D341Med (cell line): ENCODE data around the gene SERTAD3.
A peak's percentile ranks its signal among the peaks of the same experiment; 100 is the strongest.

ENCODE experiments used
- DNase-seq: peaks from one replicate; pipeline ENCODE4 v3.0.0; 2012; ENCODE audit warnings: low spot score

The SERTAD3 gene

DNA sequence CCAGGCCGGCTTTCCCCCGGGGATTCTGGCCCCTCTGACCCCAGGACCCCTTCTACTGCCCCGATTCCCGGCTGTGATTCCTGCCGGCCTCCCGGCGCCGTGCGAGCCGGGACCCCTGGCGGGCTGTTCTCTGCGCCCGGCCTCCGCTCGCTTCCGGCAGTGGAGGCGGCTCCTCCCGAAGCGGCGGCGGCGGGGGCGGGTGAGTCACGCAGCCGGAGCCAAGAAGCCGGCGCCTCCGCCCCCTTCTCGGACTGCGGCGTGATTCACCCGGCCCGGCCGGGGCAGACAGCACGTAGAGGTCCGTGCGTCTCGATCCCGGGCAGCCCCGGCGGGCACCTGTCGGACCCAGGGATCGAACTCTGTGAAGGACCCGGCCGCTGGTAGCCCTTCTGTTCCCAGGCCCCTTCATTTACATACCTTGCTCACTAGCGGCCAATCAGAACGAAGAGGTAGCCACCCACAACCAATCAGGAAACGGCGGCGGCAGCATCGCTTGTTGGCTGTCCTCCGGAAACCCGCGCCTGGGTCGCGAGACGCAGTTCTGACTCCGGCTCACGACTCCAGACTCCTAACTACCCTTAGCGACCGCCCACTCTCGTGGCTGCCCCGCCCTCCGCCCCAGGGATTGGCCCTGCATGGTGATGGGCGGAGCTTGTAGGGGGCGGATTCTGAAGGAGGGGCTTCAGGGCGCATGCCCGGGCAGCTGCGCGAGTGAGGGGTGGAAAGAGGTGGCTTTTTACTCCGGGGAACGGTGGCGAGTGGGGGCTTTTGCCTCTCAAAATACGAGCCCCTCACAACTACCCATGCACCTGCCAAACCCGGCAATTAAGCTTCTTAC is 18.5 kb downstream of the SERTAD3 start, which contains the start of gene SERTAD1:
TSS of gene SERTAD1 (minus strand) at position 543 of the 838 bp plus-strand sequence. CDS start 2,446 bp downstream, outside the sequence.
- peak; percentile 97 for DNase-seq

DNA sequence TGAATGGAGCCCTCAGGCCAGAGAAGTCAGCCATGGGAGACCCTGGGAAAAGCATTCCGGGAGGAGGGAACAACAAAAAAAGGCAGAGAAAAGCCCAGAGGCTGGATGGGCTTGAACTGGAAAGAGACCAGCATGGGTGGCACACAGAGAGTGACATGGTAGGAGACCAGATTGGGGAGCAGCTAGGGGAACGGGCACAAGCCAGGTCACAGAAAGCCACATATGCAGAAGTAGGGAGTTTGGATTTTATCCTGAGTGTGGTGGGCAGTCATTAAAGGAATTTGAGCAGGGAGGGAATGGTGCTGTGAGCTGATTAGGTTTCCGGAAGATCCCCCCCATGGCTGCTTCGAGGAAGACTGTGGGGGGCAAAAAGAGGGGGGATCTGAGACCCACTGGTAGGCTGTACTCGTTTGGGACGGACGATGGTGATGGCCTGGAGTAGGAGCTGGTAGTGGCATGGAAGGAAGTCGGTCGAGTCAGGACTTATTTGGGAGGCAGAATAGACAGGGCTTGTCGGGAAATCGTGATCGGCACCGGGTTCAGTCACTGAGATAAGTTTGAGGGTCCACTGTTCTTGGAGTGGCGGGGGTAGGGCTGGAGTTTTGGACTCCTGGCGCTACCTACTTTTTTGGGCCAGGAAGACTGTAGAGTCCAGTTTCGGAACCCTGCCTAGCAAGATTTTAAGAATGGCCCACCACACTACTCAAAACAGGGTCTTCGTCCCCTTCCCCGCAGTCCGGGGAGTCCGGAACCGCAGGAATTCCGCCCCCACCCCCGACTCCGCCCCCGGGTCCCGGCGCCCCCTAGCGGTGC is 19.3 kb downstream of the SERTAD3 start:
- no peak for DNase-seq

DNA sequence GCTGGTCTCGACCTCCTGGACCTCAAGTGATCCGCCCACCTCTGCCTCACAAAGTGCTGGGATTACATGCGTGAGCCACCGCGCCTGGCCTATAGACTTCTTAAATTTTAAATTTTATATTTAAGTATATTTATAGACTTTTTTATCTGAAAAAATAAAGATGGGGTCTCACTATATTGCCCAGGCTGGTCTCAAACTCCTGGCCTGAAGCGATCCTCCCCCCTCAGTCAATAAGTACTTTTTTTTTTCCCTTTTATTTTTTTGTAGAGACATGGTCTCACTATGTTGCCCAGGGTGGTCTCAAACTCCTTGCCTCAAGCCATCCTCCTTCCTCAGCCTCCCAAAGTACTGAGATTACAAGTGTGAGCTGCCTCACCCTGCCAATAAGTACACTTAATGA is 20.2 kb downstream of the SERTAD3 start:
- DNase-seq = no peak

DNA sequence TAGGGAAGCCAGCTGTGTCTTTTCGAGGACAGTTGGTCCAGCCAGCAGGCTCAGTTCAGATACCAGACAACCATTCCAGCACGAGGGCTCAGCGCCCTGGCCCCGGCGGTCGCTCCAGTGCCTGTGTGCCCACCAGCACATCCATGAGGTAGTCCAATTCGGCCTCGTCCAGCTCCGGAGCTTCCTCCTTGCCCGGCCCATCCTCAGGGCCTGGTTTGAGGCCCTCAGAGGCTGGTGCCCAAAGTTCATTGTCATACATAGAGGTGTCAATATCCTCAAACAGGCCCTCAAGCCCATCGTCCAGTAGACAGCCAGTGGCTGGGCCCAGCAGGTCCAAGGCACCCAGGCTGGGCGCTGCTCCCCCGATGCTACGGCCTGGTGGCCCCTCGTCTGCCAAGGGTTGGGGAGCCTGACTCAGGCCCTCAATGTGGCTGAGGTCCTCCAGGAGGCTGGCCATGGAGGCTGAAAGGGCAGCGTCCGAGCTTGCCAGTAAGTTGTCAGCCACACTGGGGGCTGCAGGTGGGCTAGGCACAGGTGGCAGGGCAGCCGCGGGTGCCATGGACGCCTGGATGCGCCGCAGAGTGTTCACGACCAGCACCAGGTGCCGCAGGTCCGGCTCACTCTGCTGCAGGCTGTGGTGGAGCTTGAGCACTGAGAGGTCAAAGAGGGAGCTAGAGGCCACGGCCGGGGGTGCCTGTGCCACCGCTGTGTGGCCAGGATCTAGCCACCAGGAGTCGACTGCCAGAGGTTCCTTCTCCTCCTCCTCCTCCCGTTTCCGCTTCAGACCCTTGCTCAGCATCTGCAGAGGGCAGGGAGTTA is 21.2 kb downstream of the SERTAD3 start:
- DNase-seq = no peak

DNA sequence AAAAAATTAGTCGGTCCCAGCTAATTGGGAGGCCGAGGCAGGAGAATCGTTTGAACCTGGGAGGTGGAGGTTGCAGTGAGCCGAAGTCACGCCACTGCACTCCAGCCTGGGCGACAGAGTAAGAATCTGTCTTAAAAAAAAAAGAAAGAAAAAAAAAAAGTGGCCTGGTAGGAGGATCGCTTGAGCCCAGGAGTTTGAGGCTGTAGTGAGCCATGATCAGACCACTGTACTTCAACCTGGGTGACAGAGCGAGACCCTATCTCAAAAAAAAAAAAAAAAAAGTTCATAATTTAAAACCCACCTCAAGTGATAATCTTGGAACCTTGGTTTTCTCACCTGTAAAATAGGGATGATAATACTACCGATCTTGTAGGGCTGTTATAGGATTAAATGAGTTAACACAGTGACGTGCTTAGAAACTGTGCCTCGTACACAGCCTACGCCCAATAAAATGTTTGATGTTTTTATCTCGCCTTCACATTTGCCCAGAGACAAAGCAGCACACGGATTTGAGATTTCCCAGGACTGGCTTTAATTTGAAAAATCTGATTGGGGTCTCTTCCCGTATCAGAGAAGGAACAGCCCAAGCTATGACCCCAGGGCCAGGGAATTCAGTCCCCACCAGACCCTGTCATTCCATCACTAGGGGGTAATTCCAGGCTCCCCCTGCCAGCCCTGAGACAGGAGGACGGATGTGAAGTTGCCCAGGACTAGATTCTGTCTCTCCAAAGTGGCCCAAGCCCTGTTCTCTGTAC is 22.0 kb downstream of the SERTAD3 start:
- no peak for DNase-seq

DNA sequence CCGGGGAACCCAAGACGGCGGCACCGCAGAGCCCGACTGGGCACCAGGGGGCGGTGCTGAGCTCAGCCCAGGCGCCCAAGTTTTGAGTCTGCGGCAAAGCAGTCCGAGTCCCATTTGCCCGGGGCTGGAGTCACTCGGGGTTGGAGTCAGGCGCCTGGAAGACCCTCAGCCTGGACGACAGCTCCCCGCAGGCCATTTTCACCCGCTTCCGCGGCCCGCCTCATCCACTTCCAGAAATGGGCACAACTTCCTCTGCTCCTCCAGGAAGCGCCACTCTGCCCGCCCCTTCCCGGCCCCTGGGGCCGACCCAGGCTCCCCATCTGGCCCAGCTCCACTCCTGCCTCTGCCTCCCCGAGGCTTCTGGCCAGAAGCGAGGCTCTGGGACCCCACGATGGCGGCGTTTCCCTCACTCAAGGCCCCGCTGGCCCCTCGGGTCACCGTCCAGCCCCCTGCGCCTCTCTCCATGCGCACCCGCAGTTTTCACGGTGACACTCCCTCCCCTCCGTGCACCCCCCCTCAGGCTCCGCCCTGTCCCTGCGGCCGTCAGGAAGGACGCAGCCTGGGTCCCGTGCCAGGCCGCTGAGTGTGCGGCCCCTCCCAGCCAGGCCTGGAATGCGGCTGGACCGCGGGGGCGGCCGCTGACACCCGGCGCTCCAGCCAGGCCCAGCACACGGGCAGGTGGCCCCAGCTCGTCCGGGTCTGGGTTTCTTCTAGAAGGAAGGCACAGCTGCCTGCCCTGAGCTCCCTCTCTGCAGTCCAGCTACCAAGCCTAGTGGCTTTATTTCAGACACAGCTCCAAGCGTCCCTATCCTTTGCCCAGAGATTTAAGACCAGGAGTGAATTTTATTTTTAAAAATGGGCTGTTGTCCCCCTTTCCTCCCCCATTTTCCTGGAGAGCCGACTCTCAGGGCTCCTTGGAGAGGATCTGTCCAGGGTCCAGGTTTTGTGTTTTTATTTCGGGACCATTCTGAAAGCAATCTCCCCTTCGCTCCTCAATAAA is 23.1 kb downstream of the SERTAD3 start:
- DNase-seq = peak; percentile 87

DNA sequence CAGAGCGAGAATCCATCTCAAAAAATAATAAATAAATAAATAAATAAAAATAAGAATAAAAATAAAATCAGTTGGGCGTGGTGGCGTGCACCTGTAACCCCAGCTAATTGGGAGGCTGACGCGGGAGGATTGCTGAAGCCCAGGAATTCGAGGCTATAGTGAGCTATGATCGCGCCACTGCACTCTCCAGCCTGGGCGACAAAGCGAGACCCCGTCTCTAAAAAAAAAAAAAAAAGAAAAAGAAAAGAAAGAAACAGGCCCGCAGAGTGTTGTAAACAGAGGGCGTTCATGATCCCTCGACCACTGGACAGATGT is 23.7 kb downstream of the SERTAD3 start:
- no peak for DNase-seq

DNA sequence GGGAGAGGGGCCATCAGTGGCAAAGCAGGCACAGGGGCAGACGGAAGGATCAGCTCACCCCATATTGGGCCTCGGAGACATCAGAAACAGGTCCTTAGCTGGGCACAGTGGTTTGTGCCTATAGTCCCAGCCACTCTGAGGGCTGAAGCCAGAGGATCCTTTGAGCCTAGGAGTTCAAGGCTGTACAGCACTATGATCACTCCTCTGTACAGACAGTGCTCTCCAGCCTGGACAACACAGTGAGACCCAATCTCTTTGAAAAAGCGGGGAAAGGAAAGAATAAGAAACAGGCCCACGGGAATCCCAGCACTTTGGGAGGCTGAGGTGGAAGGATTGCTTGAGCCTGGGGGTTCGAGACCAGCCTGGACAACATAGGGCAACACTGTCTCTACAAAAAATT is 24.4 kb downstream of the SERTAD3 start:
- DNase-seq = no peak

DNA sequence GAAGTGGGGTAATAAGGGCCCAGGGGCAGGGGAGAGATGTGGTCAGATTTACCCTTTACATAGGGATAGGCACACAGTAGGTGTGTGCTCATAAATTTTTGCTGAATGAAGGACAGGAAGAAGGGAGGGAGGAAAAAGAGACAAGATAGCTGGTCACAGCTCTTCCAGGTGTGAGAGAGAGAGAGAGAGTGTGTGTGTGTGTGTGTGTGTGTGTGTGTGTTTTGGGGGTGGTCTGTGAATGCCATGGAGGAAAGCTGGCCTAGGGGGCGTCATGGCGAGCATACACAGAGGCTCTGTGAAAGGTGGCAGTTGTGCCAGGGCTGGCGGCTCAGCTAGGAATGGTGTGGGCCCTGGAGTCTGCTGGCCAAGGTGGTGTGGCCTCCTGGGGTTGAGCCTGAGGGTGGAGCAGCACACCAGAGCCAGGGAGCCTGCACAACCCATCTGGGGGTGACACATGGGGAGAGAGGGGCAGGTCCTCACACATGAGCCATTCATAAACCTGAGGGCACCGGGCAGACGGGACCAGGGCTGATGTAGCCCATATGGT is 25.0 kb downstream of the SERTAD3 start:
- DNase-seq = no peak

DNA sequence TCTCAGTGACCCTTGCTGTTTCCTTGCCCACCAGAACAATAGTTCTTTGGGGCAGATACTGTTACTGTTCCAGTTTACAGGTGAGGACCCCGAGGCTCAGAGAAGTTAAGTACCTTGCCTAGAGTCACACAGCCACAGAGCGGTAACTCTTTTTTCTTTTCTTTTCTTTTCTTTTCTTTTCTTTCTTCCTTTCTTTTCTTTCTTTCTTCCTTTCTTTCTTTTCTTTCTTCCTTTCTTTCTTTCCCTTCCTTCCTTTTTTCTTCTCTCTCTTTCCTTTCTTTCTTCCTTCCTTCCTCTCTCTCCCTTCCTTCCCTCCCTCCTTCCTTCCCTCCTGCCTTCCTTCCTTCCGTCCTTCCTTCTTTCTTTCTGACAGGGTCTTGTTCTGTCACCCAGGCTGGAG is 26.1 kb downstream of the SERTAD3 start:
- no peak for DNase-seq

DNA sequence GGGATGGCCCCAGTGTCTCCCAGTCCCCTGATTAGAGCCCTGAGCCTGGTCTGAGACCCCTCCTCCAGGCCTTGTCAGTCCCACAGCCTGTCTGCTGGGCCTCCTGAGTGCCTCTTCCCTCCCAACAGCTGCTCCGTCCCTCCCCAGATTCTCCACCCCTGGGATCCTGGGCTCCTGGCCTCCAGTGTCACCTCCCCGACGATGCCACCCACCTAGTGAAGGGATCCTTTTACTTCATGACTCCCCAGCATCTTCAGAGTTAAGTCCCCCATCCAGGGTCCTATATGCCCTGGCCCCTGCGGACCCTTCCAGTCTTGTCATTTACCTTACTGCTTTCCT is 26.5 kb downstream of the SERTAD3 start:
- DNase-seq = no peak

DNA sequence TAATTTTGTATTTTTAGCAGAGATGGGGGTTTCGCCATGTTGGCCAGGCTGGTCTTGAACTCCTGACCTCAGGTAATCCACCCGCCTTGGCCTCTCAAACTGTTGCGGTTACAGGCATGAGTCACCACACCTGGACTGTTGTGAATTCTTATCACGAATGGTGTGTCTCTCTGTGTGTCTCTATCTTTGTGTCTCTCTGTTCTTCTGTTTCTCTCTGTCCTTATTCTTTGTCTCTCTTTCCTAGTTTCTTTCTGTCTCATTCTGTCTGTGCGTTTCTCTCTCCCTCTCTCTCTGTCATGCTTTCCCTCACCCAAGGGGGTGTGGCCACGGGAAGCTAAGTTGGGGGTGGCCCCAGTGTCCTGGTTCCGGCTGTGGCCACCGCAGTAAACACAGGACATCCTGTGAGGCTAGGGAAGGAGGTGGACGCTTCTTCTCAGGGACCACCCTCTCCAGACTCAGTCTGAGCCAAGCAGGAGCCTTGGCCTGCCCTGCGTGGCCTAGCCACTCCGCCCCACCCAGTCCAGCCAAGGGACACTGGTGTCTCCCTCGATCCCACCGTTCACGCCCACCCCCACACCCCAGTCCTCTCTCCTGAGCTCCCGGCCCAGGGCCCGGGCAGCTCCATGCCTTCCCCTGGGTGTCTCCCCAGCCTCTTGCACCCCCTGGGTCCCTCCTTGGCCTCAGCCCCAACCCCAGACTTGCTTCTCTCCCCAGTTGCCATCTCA is 27.1 kb downstream of the SERTAD3 start:
- no peak for DNase-seq

DNA sequence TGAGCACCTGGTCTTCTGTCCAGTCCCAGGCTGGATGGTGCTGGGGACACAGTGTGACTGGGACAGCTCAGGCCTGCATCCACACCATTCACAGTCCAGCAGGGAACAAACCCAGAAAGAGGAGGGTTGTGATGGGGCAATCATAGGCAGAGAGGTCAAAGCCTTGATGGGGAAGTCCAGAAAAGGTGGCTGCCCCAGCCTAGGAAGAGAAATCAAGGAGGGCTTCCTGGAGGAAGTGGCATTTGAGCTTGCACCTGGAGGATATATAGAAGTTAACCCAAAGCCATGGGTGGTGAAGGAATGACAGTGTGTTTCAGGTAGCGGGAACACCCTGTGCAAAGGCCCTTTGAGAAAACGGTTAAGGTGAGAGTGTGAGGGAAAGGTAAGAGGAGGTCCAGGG is 28.4 kb downstream of the SERTAD3 start:
- DNase-seq = no peak

DNA sequence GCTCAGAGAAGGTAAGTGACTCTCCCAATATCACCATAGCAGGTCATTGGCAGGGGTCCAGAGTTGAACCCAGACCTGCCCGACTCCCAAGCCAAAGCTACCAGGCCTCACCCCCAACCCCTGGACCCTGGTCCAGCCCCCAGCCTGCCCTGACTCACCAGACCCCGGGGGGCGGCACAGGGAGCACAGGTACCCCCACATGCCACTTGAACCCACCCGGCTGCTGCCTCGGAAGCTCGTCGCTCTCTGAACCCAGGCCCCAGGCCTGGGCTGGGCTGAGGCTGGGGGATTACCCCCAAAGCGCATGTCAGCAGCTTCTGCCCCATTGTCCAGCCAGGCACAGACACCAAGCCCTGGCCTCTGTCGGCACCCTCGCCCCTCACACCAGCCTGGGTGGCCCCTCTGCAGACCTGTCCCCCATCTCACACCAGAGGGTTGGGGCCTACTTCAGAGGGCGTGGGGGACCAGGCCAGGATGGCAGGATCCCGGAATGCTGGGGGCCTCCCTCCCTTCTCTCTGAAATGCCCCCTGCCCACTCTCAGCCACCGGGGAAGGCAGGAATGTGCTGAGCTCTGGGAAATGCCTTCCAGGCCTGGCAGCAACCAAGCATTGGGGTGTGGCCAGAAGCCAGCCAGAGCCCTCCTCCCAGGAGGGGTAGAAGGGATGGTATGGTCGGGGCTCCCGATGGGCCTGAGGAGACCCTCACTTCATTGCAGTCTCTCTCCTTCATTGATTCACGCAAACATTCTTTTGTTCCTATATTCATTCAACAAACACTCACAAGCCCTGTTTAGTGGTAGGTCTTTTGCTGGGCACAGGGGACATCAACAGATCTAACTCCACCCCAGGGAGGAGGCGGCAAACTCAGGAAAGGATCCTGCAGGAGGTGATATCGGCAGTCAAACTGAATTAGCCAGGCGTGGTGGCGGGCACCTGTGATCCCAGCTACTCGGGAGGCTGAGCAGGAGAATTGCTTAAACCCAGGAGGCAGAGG is 29.3 kb downstream of the SERTAD3 start:
- no peak for DNase-seq

DNA sequence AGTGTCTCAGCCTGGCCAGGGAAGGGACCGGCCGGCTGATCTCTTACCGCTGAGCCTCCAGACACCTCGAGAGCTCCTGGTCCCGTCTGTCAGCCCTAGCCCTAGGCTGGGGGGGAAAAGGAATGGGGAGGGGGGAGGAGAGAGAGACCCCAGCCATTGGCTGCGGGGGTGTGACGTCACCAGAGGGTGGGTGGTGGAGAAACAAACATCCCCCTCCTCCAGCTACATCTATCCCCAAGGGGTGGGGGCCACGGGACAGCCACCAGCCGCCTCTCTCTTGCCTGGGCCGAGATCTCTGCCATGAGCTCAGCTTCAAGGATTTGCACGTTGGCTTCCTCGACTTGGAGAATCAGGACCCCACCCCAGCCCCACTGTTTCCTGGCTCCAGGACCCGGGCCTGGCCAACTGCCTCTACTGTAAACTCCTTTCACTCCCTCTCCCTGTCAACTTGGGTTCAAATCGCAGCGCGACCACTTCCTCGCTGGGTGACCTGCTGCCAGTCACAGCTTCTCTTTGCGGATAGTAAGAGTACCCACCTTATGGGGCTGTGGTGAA is 30.8 kb downstream of the SERTAD3 start, which contains the start of gene PRX:
TSS of gene PRX (minus strand) at position 88 of the 555 bp plus-strand sequence. CDS start 5,446 bp downstream, outside the sequence.
- DNase-seq = peak; percentile 42

DNA sequence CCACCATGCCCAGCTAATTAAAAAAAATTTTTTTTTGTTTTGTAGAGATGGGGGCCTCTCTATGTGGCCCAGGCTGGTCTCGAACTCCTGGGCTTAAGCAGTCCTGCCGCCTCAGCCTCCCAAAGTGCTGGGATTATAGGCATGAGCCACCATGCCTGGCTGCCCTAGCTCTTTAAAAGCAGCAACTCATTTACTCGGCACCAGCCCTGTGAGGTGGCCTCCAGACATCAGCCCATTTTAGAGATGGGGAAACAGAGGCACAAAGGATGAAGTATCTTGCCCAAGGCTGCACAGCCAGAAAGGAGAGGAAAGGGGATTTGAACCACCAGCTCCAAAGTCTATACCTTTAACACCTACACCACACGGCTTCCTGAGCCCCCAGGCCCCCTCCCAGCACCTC is 31.3 kb downstream of the SERTAD3 start:
- no peak for DNase-seq

DNA sequence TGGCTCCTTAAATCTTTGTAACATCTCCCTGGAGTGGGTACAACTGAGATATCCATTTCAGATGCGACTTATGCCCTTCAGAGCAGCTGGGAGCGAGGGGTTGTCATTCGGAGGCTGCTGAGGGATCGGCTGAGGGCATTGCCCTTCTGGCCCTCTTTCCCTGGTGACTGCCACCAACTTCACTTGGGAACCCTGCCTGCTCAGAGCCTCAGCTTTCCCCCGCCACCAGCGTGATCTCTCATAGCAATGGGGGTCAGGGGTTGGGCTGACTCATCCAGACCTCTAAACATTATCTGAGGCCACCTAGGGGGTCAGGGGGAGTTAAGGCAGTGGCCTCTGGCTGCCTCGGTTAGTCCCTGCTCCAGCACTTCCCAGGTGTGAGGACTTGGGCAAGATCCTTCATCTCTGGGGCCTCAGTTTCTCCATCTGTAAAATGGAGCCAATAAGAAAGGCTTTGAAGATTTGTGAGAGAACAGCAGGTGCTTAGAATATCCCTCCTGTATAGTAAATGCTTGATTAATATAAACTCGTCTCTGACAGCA is 32.1 kb downstream of the SERTAD3 start:
- DNase-seq = no peak
